ENCODE measurements around the gene DSN1. TPM values are rescaled to one million over a fixed set of nuclear protein-coding genes. Genes with fewer than 3 reads are reported as not detected.

The DSN1 gene
- total and polyA plus RNA-seq, 2 of the 8 experiments (the other 6 are each of a cell fraction or from before 2014, with no cell fraction given): 12.0 to 26.2 TPM

DNA sequence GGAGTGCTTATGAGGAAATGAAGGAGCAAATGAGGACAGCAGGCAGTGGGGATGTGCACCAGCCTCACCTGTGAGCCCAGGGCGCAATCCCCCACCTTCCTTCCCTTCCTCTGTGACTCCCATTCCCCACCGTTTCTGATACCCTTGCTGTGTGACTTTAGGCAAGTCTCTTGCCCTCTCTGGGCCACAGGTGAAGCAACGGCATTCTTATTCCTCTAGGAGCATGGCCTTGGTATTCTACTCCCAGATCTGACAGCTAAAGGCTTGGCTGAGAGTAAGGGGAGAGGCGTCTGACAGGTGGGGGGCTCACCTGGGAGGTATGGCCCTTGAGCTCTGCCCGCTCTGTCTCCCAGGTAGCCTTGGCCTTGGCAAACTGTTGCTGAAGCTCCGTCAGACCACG, 30.9 kb upstream of the DSN1 start (continued):
- TF ChIP-seq HDAC2 (IDR thresholded peaks at IDR 0.05; ENCODE audit: borderline replicate concordance in 1 of 2, low read depth in 2 of 2, low read length in 2 of 2) (no peak), RNF2 (IDR thresholded peaks at IDR 0.05; ENCODE audit: borderline replicate concordance, low read depth, low read length, missing control alignments, poor library complexity, severe bottlenecking) (no peak), SP4 (IDR thresholded peaks at IDR 0.05; ENCODE audit: low read length) (no peak)

Measured in H1 (cell line).